G401.6 (cell line): ENCODE data around the gene APEH.
"Not testable (repeated sequence)": the region's sequence is repeated elsewhere in the genome, so short reads cannot be mapped to it uniquely, and the experiment has no call there.

Source experiments
- FAIRE-seq: peaks from 2 replicates; lab custom pipeline; 2012; peaks lifted over from hg19 to GRCh38; lab: Jason Lieb, UNC

APEH gene

GRCh38 chr3:49691481-49691880 lies 17.3 kb downstream of the APEH start:
- FAIRE-seq = not testable (repeated sequence)

- FAIRE-seq = not testable (repeated sequence)
Observed at GRCh38 chr3:49694409-49695070, 20.4 kb downstream of the APEH start.

GRCh38 chr3:49695350-49696015 lies 21.3 kb downstream of the APEH start:
- not testable (repeated sequence) for FAIRE-seq

- FAIRE-seq = no peak
Observed at GRCh38 chr3:49699281-49699979, 25.3 kb downstream of the APEH start.

- FAIRE-seq = no peak
Observed at GRCh38 chr3:49700014-49700413, 25.9 kb downstream of the APEH start.

- FAIRE-seq = no peak
Observed at GRCh38 chr3:49700453-49701128, 26.4 kb downstream of the APEH start.

GRCh38 chr3:49701388-49702077 lies 27.4 kb downstream of the APEH start:
- no peak for FAIRE-seq

- no peak for FAIRE-seq
Observed at GRCh38 chr3:49702672-49703071, 28.5 kb downstream of the APEH start.

- FAIRE-seq = no peak
Observed at GRCh38 chr3:49703443-49703927, 29.3 kb downstream of the APEH start.

- no peak for FAIRE-seq
Observed at GRCh38 chr3:49703956-49704355, 29.8 kb downstream of the APEH start.

- no peak for FAIRE-seq
Observed at GRCh38 chr3:49704629-49705028, 30.5 kb downstream of the APEH start.

GRCh38 chr3:49705390-49705960 lies 31.3 kb downstream of the APEH start:
- no peak for FAIRE-seq

- FAIRE-seq = no peak
Observed at GRCh38 chr3:49706456-49707112, 32.4 kb downstream of the APEH start.

- no peak for FAIRE-seq
Observed at GRCh38 chr3:49707113-49707480, 32.9 kb downstream of the APEH start.

GRCh38 chr3:49709852-49710251 lies 35.7 kb downstream of the APEH start:
- no peak for FAIRE-seq

GRCh38 chr3:49711489-49711888 lies 37.3 kb downstream of the APEH start:
- FAIRE-seq = no peak

GRCh38 chr3:49712166-49712565 lies 38.0 kb downstream of the APEH start:
- FAIRE-seq = no peak

- FAIRE-seq = no peak
Observed at GRCh38 chr3:49712631-49713317, 38.6 kb downstream of the APEH start.

- no peak for FAIRE-seq
Observed at GRCh38 chr3:49713336-49714105, 39.4 kb downstream of the APEH start.
